OCI-LY1 (cell line): ENCODE measurements around the gene TENM4.

ENCODE experiments used
- CTCF ChIP-seq: fragments of 200-600 bp; sonication (generic), shearing (Covaris generic); IDR thresholded peaks from 2 replicates; pipeline ENCODE4 v1.5.1; 2017; ENCODE audit warnings: mild to moderate bottlenecking, antibody characterized with exemption, low read length, moderate library complexity, mixed read lengths
- EZH2 ChIP-seq: fragments of 200-600 bp; sonication (generic), shearing (Covaris generic); IDR thresholded peaks from 2 replicates; pipeline ENCODE4 v1.8.0; 2017; ENCODE audit warnings: borderline replicate concordance, mixed run types, mild to moderate bottlenecking, antibody characterized with exemption, low read length, moderate library complexity, mixed read lengths

- TF ChIP-seq CTCF (no peak), EZH2 (no peak)
Measured at GRCh38 chr11:78818201-78818600, 622.6 kb downstream of the TENM4 start.
